A172 (cell line): Measurements from ENCODE around the gene GADD45B. TPM values are rescaled to one million over a fixed set of nuclear protein-coding genes. Genes with fewer than 3 reads are reported as not detected.
A peak's percentile ranks its signal among the peaks of the same experiment; 100 is the strongest.
"Not testable (repeated sequence)": the region's sequence is repeated elsewhere in the genome, so short reads cannot be mapped to it uniquely, and the experiment has no call there.

ENCODE experiments used
- DNase-seq: peaks from one replicate; pipeline ENCODE4 v3.0.0-alpha.2; 2015; ENCODE audit warnings: low spot score
- total RNA-seq: library from RNA; depleted of rRNA; stranded (reverse); fragments of >200 nt; shearing (Covaris generic); gene quantifications from 2 replicates; pipeline ENCODE4 v1.2.3, GENCODE V29; 2014

Gene GADD45B
- total RNA-seq, 1 experiment from 2014 or later, result 92.7 TPM

DNA sequence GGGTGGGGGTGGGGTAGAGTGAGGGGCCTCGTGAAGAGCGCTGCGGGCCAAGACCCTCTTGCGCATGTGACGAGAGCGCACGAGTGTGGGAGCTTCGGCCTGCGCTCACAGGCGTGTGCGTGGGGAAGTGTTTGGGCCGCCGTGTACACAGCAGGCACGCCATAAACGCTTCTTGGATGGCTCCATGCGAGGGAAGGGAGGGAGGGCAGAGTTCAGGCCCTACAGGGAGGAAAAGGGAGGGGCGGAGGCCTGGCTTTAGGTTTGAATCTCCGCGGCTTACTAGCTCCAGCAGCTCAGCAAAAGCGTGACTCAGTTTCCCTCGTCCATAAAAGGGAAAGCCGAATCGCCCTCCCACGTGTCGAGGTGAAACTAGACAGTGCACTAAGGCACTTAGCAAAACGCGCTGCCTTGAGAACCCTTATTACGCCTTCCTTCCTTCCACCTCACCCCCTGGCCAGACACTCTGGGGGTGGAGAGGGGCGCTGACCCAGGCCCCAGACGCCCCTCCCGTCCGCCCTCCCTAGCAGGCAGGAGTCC lies 12.5 kb downstream of the GADD45B start:
- DNase-seq, result no peak

DNA sequence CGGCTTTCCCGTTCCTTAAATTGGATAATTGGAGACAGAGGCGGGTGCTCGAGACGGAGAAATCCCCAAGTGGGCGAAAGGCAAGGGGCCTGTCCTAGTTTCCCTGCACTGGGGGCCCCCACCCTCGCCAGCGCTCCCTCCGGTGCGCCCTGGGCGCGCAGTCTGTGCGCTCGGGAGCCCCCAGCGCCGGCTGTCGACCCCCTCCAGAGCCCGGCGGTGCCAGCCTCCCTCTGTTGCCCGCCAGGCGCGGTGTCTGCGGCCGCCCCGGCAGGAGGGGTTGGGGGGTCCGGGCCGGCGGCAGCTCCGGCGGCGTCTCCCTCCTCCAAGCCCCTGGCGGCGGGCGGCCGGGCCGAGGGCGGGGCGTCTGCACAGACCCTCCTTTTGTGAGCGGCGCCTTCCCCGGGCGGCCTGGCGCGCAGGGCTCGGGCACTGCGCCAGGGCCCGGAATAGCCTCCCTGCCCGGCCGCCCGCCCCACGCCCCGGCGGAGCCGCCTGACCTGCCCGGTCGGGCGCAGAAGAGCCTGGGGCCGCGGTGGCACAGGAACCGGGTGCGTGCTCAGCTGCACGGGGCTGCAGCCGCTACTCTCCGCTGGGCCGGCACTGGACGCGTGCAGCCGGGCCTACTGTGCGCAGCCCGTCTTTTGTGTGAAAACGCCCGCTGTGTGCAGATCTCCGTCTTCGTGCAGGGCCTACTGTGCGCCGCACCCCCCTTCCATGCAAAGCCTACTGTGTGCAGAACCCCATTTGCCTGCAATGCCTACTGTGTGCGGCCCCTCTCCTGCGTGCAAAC lies 13.2 kb downstream of the GADD45B start:
- no peak for DNase-seq

DNA sequence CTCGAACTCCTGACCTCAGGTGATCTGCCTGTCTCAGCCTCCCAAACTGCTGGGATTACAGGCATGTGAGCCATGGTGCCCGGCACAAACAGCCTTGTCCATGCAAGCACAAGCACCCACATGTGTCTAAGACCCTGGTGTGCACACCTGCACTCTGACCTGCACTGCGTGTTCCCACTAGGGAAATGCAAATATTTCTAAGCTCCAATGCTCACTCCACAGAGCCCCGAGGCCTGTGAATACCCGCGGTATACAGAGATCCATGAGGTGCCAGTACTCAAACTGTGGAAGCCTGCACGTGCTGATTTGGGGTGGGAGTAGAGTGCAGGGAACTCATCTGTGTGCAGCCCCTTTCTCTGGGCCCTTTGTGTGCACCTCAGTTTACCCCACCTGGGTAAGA lies 14.7 kb downstream of the GADD45B start:
- DNase-seq, result no peak

DNA sequence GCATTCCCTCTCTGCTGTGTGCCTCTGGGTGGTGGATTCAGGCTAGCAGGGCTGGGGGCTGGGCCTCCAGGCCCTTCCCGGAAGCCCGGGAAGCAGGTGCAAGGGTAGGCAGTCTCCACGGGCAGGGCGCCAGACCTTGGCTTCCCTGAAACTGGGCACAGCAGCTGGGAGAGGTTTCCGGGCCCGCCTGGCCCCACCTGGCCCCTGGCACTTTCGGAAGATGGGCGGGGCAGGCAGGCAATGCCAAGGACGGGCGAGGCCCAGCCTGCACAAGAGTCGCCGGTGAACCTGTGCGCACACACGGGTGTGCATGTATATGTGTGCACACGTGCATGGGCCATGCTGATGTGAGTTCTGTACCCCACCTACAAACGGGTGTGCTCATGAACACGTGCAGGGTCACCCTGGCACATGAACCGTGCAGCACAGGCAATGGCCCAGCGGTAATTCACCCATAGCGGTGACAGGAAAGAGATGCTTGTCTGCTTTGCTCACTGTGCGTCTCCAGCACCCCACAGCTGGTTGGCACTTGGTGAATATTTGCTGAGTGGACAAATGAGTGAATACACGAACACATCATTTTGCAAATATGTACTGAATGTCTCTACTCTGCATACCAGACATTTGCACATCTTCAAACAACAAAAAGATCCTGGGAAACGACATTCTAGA lies 15.3 kb downstream of the GADD45B start:
- peak; percentile 98 for DNase-seq

DNA sequence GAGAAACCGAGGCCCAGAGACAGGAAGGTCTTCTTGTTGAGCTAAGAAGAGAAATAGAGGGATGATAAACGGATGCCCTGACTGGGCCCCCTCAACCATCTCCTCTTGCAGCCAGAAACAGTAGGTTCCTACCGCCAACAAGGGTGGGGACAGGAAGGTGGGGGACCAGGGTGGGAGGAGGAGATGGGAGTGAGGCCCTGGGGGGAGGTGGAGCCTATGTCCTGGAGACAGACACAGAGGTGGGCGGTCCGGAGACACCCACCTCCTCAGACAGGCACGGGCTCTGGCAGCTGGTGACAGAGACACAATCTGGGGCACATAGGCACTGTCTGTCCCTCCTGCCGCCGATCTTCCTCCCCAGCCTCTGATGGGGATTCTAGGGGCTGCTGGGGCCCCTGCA lies 16.9 kb downstream of the GADD45B start:
- no peak for DNase-seq

DNA sequence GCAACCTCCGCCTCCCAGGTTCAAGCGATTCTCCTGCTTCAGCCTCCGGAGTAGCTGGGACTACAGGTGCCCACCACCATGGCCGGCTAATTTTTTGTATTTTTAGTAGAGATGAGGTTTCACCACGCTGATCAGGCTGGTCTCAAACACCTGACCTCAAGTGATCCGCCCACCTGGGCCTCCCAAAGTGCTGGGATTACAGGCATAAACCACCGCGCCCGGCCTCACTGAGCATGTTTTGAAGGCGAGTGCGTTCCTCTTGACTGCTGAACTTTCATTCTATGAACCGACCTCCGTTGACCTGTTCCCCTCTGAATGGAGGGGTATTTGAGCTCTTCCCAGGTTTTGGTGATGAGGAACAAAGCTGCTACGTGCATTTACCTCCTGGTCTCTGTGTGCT lies 17.5 kb downstream of the GADD45B start:
- DNase-seq, result not testable (repeated sequence)

DNA sequence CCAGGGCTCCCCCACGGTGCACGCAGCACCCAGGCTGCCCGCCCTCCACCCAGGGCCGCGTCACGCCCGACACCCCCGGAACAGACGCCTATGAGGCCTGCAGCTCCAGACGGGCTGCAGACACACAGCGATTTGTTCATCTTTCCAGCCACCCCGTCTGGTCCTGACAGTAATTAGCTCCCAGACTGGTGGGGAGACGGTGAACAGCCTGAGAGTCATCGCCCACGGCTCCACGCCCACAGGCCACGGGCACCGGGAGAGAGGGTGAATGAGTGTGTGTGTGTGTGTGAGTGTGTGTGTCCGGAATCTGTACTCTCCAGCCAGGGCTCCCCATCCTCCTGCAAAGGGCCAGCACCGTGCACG lies 18.1 kb downstream of the GADD45B start:
- DNase-seq, result peak; percentile 82

DNA sequence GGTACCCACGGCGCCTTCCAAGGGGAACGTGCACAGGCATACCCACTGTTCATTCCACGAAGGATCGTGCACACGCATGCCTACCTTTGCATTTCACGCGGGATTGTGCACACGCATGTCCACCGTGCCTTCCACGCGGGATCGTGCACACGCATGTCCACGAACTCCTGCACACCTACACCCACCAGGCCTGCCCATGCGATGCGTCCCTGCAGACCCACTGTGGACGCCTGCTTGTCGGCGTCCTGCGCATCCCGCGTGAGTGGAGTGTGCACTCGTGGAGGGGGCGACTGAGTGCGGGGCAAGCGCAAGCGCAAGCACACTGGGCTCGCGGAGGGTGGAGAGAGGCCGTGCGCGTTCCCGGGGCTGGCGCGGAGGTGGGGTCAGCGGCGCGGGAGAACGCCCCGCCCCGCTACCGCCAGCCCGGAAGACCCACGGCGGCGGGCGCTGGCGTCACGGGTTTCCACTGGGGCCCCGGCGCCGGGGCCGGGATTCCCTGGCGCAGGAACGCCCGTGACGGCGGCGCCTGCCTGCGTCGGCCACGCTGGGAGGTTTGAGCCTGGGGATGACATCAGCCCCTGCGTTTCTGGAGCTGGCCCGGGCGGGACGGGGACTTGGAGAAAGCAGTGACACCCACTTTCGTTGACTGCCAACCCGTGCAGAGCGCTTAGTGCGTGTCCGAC lies 18.7 kb downstream of the GADD45B start:
- DNase-seq, result peak; percentile 77

DNA sequence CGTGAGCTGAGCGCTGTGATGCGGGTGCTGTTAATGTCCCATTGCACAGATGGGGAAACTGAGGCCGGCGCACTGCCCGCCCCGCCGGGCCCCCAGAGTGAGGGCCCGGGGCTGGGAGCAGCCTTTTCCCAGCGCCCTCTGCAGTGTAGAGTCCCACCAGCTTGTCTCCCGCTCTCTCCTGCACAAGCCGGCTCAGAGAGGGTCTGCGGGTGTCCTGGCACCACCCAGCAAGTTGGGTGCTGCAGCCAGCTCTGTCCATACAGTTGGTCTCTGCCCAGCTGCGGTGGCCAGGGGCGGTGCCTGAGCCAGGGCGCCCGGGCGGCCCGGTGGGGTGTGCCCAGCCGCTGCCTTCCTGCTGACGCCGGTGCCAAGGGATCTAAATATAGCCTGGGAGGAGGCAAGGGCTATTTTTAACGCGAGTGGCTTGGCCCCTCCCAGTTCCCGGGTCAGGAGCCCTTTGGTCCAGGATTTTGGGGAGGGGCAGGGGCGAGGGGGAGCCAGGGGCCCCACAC lies 19.3 kb downstream of the GADD45B start:
- DNase-seq, result peak; percentile 98

DNA sequence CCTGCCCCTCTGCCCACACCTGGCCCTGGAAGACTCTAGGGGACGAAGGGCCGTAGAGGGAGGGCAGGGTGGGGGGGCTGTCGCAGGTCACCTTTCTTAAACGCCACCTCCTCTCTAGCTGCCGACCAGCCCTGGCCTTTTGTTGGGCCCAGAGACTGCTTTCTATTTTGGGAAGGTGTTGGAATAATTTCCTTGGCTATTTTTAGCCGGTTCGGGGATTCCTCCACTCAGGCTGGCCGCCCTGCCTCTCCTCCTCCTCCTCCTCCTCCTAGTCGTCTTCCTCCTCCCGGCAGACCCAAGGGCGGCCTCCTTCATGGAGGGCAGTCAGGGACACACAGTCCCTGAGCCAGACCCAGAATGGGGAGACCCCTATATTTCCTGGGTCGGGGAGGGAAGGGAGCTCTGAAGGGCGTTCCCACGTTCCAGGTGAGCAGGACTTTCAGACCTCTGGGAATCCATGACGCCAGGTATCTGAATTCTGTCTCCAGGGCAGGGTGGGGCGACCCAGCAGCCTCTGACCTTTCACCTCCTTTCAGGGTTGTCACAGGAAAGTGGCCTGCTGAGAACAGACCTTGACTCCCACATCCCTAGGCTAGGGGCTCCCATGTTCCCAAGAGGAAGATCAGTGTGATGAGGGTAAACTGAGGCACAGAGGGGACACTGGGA lies 19.9 kb downstream of the GADD45B start:
- peak; percentile 93 for DNase-seq

DNA sequence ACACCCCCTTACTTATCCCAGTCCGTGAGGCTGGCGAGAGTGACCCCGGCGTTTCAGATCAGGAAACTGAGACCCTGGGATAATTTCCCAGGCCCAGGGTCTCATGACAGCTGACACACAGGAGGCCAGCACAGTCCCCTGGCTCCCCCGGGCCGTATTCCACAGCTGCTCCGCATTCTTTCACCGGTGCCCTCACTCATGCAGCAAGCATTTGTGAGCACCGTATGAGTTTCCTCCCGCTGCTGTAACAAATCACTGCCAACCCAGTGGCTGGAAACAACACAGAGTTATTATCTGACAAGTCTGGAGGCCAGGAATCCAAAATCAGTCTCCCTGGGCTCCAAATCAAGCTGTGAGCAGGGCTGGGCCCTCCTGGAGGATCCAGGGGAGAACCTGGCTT lies 21.3 kb downstream of the GADD45B start:
- DNase-seq, result no peak

DNA sequence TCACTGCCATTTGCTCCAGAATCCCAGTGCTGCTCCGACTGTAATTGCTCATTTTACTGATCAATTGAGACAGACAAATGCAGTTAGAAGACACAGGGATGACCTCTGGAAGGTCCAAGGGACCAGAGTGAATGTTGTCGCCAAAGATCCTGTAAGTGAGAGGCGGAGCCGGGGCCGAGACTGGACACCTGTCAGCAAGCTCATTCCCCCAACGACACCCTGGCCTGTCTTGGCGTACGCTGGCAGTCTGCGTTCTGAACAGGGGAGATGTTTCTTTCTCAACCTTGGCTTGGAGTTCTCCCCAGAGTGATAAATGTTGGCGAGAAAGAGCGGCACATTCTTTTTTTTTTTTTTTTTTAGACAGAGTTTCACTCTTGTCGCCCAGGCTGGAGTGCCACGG lies 24.2 kb downstream of the GADD45B start:
- no peak for DNase-seq

DNA sequence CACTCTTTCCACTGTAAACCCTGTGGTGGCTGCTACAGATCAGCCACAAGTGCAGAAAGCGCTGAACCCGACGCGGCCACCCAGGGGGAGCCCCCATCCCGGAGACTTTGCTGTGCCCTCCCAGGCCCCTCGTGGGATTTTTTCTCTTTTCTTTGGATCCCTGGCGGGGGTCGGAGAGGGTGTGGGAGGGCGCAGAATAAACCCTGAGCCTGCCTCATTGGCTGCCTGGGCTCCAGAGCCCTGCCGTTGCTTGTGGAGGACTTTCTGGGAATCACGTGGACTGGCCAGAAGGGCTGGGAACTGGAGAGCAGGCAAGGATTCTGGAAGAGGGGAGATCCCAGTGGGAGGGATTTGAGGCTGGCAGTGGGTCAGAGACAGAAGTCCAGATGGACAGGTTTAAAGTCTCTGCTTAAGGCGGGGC lies 24.9 kb downstream of the GADD45B start:
- DNase-seq, result peak; percentile 73

DNA sequence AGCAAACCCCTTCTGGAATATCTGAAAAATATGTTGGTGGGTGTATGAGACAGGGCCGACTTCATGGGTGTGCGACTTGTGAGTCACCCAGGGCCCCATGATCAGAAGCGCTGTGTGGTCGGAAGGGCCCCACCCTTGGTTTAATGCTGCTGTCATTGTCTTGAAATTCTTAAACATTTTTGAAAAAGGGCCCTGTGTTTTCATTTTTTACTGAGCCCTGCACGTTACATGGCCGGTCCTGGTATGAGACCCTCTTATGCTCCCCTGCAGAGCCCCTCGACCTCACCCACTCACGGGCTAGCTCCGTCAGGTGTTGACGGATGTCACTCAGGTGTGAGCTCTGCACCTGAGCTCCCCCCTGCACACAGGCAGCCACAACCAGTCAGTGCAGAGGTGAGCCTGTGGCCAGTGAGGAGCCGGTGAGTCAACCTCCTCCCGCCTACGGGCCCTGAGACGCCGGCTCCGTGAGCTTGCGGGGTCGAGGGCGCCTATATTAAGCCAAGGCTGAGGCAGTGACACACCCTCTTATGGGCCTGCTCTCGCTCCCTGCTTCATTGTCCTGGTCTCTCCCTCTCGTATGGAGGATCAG lies 27.7 kb downstream of the GADD45B start:
- DNase-seq, result peak; percentile 95

DNA sequence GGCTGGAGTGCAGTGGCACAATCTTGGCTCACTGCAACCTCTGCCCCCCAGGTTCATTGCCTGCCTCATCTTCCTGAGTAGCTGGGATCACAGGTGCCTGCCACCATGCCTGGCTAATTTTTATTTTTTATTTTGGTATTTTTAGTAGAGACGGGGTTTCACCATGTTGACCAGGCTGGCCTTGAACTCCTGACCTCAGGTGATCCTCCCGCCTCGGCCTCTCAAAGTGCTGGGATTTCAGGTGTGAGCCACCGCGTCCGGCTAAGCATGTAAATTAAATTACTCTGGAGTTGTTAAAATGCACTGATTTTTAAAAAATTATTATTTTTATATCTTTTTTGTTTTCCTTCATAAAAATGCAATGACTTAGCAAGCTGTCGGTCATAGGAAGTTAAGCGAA lies 30.7 kb downstream of the GADD45B start:
- not testable (repeated sequence) for DNase-seq

DNA sequence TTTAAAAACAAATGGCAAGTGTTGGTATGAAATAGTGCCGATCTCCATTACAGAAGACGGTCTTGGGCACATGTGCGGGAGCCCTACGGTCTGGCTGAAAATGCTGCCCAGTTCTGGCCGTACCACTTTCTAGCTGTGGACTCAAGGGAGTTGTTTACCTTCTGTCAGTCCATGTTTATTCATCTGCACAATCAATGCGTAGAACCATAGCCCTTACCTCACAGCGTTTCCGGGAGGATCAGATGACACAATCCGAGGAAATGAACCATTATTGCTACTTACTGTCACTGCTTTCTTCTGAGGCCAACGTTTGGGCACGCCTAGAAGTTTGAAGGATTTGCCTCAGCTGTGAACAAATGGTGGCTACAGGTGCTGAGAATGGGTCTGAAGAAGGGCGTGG lies 31.2 kb downstream of the GADD45B start:
- no peak for DNase-seq

DNA sequence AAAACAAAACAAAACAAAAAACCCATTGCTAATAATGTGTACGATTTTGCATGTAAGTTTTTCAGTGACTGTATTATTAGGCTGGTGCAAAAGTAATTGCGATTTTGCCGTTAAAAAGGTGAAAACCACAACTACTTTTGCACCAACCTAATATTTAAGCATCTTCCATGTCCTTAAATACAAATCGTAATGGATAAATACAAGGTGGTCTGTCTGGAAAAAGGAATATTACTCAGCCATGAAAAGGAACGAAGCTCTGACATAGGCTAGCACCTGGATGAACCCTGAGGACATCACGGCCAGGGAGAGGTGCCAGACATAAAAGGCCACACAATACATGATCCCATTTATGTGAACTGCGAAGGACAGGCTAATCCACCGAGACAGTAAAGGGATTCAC lies 33.2 kb downstream of the GADD45B start:
- no peak for DNase-seq

DNA sequence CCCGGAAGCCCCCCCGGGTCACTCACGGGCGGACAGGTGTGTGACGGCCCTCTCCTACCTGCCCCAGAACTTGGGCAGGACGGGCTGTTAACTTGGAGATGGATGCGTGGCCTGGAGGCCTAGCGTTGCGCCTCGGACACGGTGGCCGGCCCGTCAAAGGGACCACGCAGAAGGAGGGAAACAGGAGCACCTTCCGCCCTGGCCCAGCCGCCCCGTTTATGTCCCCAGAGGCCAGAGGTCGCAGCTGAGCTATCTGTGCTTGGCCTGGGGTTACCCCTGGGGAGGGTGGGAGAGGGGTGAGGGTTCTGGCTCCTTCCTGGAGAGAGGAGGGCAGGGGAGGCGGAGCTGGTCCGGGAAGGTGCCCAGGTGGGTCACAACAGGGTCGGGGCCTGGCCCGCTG lies 35.6 kb downstream of the GADD45B start:
- no peak for DNase-seq

DNA sequence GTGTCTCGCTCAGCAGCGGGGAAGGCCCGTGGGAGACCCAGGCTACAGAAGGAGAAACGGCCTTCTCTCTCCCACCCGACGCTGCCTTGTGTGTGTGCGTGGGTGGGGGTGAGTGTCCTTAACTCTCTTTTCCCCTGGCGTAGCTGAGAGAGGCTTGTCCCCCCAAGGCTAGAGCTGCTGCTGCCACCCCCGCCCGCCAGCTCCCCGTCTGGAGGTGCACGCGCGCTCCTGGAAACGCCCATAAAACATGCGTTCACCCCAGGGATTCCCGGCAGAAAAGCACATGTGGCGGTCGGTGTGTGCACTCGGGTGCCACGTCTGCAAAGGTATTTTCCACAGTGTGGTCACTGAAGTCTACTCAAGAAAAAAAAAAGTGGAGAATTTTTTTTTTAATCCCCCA lies 36.1 kb downstream of the GADD45B start:
- DNase-seq, result no peak

DNA sequence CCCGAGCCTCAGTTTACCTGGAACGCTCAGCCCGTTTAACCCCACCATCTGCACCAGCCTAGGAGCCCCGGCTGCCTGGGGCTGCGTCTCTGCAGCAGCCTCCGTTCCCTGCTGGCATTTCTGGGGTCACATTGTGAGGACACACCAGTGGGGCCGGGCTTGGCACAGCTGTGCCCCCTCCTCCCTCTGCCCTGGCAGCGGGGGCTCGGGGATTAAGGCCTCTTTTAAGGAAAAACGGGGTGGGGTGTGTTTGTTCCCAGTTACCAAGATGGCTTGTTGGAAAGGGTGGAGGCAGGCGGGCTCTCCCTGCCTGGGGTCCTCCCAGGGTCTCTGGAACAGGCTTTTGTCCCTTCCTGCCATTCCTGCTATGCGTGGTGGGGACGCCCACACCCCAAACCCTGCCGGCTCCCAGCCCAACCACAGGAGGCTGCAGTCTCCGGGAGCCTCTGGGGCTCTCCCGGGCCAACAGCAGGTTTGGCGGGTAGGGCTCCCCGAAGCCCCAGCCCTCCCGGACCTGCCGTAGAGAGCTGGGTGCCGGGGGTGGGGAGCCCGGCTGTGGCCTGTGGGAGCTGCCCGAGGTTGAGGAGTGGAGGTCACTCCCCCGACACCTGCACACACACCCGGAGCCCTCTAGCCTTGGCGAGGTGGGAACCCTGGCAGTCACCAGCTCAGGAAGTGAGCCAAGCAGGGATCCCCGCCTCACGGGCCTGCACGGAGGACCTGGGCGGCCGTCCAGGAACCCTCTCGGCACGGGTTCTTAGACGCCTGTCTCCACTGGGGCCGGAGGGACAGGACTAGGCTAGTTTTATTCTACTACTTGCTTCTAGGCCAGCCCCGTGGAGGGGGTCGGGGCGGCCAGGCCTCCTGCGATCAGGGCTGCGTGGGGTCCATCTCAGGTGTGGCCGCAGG lies 36.9 kb downstream of the GADD45B start:
- DNase-seq, result no peak
